Esophagus squamous epithelium (tissue), 4 donors: ENCODE data around the gene SPECC1L.

Experiments used
- POLR2A ChIP-seq, 4 donors: fragments of 450-650 bp; IDR thresholded peaks; one replicate each; pipeline ENCODE4 v1.6.1; 2017; ENCODE audit warnings: antibody characterized with exemption in 4 of 4, mild to moderate bottlenecking in 4 of 4, moderate library complexity in 3 of 4
- TF ChIP-seq, protein P1 (sequence below), 6 experiments: fragments of 450-650 bp in 4 of 6; fragments of 200-600 bp in 2 of 6; sonication (generic) in 2 of 6; IDR thresholded peaks; one replicate each; pipeline ENCODE4 v1.5.1; 2016 to 2019; ENCODE audit warnings: antibody characterized with exemption in 6 of 6, mild to moderate bottlenecking in 4 of 6, moderate library complexity in 4 of 6

DNA sequence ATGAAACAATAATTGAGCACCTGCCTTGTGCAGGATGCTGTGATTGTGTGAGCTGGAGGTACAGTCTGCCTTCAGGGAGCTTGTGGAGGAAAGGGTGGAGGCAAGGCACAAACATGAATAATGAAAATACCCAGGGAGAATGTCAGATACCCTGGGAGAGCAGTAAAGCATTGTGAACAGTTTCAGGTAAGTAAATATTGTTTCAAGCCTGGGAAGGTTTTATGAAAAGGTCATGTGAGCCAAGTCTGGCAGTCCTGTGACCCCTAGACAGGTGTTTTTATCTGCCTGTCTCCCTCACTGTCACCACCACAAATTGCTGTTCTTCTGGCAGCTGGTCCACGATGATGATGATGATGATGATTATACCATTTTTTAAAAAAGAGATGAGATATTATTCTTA, 32.0 kb downstream of the SPECC1L start:
- TF ChIP-seq, protein P1, sequence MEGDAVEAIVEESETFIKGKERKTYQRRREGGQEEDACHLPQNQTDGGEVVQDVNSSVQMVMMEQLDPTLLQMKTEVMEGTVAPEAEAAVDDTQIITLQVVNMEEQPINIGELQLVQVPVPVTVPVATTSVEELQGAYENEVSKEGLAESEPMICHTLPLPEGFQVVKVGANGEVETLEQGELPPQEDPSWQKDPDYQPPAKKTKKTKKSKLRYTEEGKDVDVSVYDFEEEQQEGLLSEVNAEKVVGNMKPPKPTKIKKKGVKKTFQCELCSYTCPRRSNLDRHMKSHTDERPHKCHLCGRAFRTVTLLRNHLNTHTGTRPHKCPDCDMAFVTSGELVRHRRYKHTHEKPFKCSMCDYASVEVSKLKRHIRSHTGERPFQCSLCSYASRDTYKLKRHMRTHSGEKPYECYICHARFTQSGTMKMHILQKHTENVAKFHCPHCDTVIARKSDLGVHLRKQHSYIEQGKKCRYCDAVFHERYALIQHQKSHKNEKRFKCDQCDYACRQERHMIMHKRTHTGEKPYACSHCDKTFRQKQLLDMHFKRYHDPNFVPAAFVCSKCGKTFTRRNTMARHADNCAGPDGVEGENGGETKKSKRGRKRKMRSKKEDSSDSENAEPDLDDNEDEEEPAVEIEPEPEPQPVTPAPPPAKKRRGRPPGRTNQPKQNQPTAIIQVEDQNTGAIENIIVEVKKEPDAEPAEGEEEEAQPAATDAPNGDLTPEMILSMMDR (IDR thresholded peaks at IDR 0.05), result no peak
- TF ChIP-seq POLR2A (IDR thresholded peaks at IDR 0.05), result no peak
